Right atrium auricular region (tissue), 2 donors: ENCODE data around the gene RAB25. TPM values are rescaled to one million over a fixed set of nuclear protein-coding genes. Genes with fewer than 3 reads are reported as not detected.
A peak's percentile ranks its signal among the peaks of the same experiment; 100 is the strongest.

Experiments used
- DNase-seq: peaks from one replicate; pipeline ENCODE4 v3.0.0-alpha.2; 2019; ENCODE audit warnings: low spot score
- H3K27ac ChIP-seq, 2 donors: fragments of 200-600 bp; sonication (generic); 1 replicate in 1 of 2; 2 replicates in 1 of 2; pipeline ENCODE4 v1.5.1; 2016 to 2019
- H3K27me3 ChIP-seq, 2 donors: fragments of 200-600 bp; sonication (generic); one replicate each; pipeline versions ENCODE4 v1.5.1 to v1.6.0; 2017 to 2019
- H3K36me3 ChIP-seq: fragments of 200-600 bp; sonication (generic); one replicate; pipeline ENCODE4 v1.5.1; 2016
- H3K4me1 ChIP-seq, 2 donors: fragments of 200-600 bp; sonication (generic); one replicate each; pipeline versions ENCODE4 v1.5.1 to v1.6.0; 2017 to 2019
- H3K4me3 ChIP-seq, 2 donors: fragments of 200-600 bp; sonication (generic); 1 replicate in 1 of 2; 2 replicates in 1 of 2; pipeline ENCODE4 v1.5.1; 2017 to 2019; ENCODE audit warnings: mild to moderate bottlenecking in 1 of 2, moderate library complexity in 1 of 2
- H3K9me3 ChIP-seq, 2 donors: fragments of 200-600 bp; sonication (generic); one replicate each; pipeline ENCODE4 v1.5.1; 2019
- CTCF ChIP-seq, 2 donors: fragments of 200-600 bp; sonication (generic); IDR thresholded peaks; one replicate each; pipeline ENCODE4 v1.5.1; 2019; ENCODE audit warnings: antibody characterized with exemption in 2 of 2
- total RNA-seq, 2 donors: library from RNA; depleted of rRNA; stranded (reverse); fragments of >200 nt; gene quantifications; one replicate each; pipeline ENCODE4 v1.1.0, GENCODE V29; 2016

RAB25 gene
- total RNA-seq, 2 donors from 2014 or later: 0.98 TPM; not detected in 1

- peak overlapping the region; percentile 95 to 99 for H3K27ac ChIP-seq
- DNase-seq: peak; percentile 73
- no peaks in the 10 kb centered on the region for H3K9me3 ChIP-seq
- H3K36me3 ChIP-seq: no peaks in the 10 kb centered on the region
- peak overlapping the region in 1 of 2 donors; percentile 44 for H3K4me3 ChIP-seq
- peaks cover 0 to 62% of the 10 kb centered on the region in 2 donors for H3K4me1 ChIP-seq
- no peaks in the 10 kb centered on the region for H3K27me3 ChIP-seq
- TF ChIP-seq CTCF (IDR thresholded peaks at IDR 0.05): no peak
Observed at GRCh38 chr1:156106624-156107488, 45.9 kb downstream of the RAB25 start.

GRCh38 chr1:156108057-156108456, 47.1 kb downstream of the RAB25 start:
- peaks cover 0 to 61% of the 10 kb centered on the region in 2 donors for H3K4me1 ChIP-seq
- H3K4me3 ChIP-seq: no peak overlapping the region
- H3K9me3 ChIP-seq: no peaks in the 10 kb centered on the region

GRCh38 chr1:156108664-156109241, 47.8 kb downstream of the RAB25 start:
- TF ChIP-seq CTCF (IDR thresholded peaks at IDR 0.05): no peak
- no peak for DNase-seq
- H3K36me3 ChIP-seq: no peaks in the 10 kb centered on the region
- H3K4me3 ChIP-seq: no peak overlapping the region
- no peaks in the 10 kb centered on the region for H3K27me3 ChIP-seq
- peak overlapping the region in 1 of 2 donors; percentile 99 for H3K27ac ChIP-seq
- no peaks in the 10 kb centered on the region for H3K9me3 ChIP-seq
- peaks cover 0 to 61% of the 10 kb centered on the region in 2 donors for H3K4me1 ChIP-seq

More at GRCh38 chr1:156108057-156108456, 47.1 kb downstream of the RAB25 start:
- Histone ChIP-seq H3K27ac (peak overlapping the region; percentile 95 to 99), H3K27me3 (no peaks in the 10 kb centered on the region), H3K36me3 (no peaks in the 10 kb centered on the region)
- TF ChIP-seq CTCF (IDR thresholded peaks at IDR 0.05): no peak
- no peak for DNase-seq

- Histone ChIP-seq H3K4me1 (peaks cover 0 to 53% of the 10 kb centered on the region in 2 donors), H3K27ac (no peak overlapping the region)
- no peak for DNase-seq
Observed at GRCh38 chr1:156110252-156110651, 49.3 kb downstream of the RAB25 start.

GRCh38 chr1:156111355-156111962, 50.5 kb downstream of the RAB25 start:
- H3K27me3 ChIP-seq: no peaks in the 10 kb centered on the region
- peaks cover 5% of the 10 kb centered on the region for H3K36me3 ChIP-seq
- TF ChIP-seq CTCF (IDR thresholded peaks at IDR 0.05): no peak
- H3K27ac ChIP-seq: peak overlapping the region in 1 of 2 donors; percentile 97
- no peaks in the 10 kb centered on the region for H3K9me3 ChIP-seq
- DNase-seq: no peak
- H3K4me1 ChIP-seq: peaks cover 0 to 46% of the 10 kb centered on the region in 2 donors
- H3K4me3 ChIP-seq: no peak overlapping the region

More at GRCh38 chr1:156110252-156110651, 49.3 kb downstream of the RAB25 start:
- peaks cover 5% of the 10 kb centered on the region for H3K36me3 ChIP-seq
- no peak overlapping the region for H3K4me3 ChIP-seq
- TF ChIP-seq CTCF (IDR thresholded peaks at IDR 0.05): no peak
- H3K9me3 ChIP-seq: no peaks in the 10 kb centered on the region
- no peaks in the 10 kb centered on the region for H3K27me3 ChIP-seq
